Dedifferentiated amniotic fluid mesenchymal stem cell (primary cell): ENCODE data around the gene PPARD.
"Not testable (repeated sequence)": the region's sequence is repeated elsewhere in the genome, so short reads cannot be mapped to it uniquely, and the experiment has no call there.

Experiments
- DNase-seq: peaks from one replicate; pipeline ENCODE4 v3.0.0-alpha.2; 2016; ENCODE audit errors: extremely low spot score

Gene PPARD

DNA sequence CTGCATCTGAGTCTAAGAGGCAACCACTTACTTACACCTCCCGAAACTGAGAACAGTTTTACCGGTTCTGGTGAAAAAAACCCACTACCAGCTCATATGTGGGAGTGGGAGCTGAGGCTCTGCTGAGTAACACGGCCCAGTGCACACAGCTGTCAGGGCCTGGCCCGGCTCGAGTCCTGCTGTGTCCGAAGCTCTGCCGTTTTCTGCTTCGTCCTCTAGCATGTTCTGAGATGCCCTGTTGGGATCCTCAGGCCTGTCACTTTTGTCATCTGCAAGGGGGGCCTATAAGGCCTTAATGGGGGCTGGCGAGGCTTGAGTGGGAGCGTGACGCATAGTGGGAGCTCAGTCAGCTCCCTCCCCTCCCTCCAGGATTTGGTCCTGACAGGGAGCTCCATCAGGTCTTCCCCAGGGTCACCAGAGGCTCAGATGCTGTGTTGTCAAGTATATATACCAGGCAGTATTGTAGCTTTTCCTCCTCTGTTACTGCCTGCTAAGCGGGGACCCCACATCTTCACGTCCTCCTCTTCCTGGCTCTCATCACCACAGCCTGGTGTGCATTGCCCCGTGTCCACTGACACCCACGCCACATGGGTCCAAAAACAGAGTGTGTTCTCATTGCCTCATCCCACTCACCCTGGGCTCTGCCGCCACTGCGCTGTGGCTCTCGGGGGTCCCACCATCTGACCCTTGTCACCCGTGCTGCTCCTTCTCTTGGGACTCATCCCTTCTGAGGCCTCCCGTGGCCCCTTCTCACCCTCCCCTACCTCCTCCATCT lies 64.5 kb downstream of the PPARD start:
- no peak for DNase-seq

DNA sequence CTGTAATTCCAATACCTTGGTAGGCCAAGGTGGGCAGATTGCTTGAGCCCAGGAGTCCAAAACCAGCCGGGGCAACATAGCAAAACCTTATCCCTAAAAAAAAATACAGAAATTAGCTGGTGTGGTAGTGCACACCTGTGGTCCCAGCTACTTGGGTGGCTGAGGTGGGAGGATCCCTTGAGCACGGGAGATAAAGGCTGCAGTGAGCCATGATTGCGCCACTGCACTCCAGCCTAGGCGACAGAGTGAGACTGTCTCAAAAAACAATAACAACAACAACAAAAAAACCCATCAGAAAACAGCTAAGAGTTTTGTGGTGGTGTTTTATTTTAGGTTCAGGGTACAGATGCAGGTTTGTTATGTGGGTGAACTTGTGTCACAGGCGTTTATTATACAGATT lies 66.9 kb downstream of the PPARD start:
- no peak for DNase-seq

GRCh38 chr6:35410131-35410530 lies 67.8 kb downstream of the PPARD start:
- no peak for DNase-seq

DNA sequence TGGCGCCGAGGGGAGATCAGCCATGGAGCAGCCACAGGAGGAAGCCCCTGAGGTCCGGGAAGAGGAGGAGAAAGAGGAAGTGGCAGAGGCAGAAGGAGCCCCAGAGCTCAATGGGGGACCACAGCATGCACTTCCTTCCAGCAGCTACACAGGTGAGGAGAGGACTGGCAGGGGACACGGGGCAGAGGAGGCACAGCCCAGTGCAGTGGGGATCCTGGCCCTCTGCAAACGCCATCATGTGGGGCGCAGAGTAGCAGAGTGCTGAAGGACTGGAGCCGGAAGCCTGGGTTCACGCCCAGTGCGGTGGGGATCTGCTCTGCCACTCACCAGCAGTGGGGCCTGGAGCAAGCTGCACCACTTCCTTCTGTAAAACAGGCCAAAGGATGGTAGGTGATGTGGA lies 68.7 kb downstream of the PPARD start:
- DNase-seq = no peak

DNA sequence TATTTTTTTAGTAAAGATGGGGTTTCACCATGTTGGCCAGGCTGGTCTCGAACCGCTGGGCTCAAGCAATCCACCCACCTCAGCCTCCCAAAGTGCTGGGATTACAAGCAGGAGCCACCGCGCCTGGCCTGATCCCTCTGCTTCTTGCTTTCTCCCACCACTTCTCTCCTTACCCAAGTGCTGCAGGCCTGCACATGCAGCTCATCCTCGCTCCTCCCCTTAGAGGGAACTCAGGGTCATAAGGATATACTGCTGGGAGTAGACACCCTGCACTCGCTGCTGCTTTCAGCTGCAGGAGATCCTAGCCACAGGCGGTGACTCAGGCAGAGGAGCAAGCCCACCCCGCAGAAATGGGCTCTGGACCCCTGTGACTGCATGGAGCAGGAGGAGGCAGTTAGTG lies 69.7 kb downstream of the PPARD start:
- DNase-seq = no peak

- DNase-seq = no peak
Measured at GRCh38 chr6:35413911-35414310, 71.6 kb downstream of the PPARD start.

GRCh38 chr6:35415065-35415891 lies 72.9 kb downstream of the PPARD start:
- DNase-seq = peak; percentile 83

DNA sequence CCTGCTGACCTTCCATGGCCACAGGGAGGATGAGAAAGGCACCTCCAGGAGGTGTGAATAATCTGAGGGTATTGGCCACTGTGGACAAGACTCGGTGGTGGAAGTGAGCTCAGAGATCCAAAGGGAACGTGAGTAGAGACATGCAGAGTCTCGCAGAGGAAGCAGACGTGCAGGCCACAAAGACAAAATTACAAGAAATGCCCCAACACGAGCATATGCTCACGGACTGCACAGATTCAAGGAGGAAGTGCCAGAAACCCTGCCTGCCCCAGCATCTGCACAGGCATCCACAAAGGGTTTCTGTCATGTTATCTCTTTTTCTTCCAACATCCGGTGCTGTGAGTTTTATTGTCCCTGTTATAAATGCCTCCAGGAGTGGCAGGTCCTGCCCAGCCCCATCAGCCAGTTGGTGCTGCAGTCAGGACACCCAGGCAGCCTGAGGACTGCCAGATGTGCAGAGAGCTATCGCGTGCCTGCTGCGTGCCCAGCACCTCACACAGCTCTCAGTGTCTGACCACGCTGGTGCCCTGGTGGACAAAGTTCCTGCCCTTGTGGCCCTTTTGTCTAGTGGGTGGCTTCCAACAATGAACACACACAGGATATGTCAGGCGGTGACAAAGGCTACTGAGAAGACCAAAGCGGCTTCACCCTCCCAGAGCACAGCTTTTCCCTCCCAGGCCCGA lies 75.8 kb downstream of the PPARD start:
- no peak for DNase-seq

DNA sequence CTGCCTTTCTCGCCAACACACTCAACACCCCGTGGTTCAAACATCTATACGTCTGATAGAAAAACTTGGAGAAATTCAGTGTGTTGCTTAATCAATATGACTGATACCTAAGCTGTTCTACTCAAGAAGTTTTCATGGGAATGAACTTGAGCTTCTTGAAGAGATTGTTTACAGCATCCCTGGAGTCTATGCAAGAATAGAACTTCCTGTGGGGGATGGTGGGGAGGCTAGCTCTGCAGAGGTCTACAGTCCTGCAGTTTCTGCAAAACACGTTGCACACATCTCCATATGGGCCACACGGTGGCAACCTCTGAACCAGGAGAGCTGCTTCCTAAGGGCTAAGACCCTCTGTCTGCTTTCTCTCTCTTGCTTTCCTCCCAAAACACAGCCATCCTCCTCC lies 77.1 kb downstream of the PPARD start:
- no peak for DNase-seq

DNA sequence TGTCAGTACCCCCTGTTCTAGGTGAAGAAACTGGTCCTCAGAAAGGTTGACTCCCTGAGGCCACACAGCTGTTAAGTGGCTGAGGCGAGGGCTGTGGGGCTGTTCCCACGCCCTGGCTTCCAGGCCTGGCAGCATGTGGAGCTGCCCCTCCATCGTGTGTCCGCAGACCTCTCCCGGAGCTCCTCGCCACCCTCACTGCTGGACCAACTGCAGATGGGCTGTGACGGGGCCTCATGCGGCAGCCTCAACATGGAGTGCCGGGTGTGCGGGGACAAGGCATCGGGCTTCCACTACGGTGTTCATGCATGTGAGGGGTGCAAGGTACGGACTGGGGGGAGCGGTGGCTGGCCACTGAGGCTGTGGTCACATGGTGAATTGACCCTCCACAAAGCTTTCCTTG lies 77.6 kb downstream of the PPARD start:
- DNase-seq = no peak

DNA sequence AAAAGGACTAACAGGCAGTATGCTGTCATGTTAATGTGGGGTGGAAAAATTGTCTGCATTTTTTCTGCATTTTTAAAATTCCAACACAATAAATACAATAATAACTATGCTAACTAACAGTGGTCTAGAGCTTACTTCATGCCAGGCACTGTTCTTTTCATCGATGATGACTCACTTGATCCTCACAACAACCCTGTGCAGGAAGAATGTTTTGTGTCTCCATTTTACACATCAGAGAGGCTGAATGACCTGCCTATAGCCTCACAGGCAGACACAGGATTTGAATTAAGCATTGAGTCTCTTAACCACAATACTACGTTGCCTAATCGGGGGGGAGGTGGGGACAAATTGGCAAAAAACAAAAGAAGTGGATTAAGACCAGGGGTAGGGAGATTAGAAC lies 82.9 kb downstream of the PPARD start:
- peak; percentile 71 for DNase-seq

DNA sequence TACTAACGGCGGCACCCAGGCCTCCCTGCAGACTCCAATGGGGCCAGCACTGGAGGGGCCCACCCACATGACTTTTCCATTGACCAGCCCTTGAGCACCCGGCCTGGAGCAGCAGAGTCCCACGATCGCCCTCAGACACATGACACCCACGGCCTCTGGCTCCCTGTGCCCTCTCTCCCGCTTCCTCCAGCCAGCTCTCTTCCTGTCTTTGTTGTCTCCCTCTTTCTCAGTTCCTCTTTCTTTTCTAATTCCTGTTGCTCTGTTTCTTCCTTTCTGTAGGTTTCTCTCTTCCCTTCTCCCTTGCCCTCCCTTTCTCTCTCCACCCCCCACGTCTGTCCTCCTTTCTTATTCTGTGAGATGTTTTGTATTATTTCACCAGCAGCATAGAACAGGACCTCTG lies 83.7 kb downstream of the PPARD start:
- DNase-seq = no peak

- no peak for DNase-seq
Measured at GRCh38 chr6:35427435-35427834, 85.1 kb downstream of the PPARD start.

DNA sequence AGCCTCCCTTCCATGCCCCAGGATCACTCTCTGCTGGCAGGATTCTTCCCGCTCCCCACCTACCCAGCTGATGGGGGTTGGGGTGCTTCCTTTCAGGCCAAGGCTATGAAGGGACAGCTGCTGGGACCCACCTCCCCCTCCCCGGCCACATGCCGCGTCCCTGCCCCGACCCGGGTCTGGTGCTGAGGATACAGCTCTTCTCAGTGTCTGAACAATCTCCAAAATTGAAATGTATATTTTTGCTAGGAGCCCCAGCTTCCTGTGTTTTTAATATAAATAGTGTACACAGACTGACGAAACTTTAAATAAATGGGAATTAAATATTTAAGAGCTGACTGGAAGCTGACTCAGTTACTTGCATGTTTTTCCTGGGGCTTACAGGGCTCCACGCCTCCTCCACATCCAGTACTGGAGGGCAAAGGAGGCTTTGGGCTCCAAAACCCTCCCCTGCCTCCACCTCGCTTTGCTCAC lies 85.5 kb downstream of the PPARD start:
- peak; percentile 65 for DNase-seq

- DNase-seq = no peak
Measured at GRCh38 chr6:35428421-35429149, 86.2 kb downstream of the PPARD start.

- DNase-seq = no peak
Measured at GRCh38 chr6:35429463-35429862, 87.1 kb downstream of the PPARD start.

DNA sequence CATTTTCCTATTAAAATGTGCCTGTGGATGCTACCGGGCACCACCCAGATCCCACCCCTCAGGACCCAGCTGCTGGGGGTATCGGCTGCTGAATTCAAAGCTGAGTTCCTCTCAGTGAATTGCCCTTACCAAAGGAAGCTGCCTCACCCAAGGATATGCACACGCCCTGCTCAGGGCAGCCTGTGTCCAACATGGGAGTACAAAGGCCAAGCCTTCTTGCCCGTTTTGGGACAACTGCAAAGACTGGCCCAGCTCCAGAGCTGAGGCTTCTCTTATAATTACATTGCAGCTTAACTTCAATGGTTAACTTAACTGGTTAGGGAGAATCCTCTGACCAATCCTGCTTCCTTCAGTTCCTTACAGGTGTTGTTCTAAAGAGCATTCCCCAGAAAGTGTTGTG lies 89.9 kb downstream of the PPARD start:
- DNase-seq = no peak

DNA sequence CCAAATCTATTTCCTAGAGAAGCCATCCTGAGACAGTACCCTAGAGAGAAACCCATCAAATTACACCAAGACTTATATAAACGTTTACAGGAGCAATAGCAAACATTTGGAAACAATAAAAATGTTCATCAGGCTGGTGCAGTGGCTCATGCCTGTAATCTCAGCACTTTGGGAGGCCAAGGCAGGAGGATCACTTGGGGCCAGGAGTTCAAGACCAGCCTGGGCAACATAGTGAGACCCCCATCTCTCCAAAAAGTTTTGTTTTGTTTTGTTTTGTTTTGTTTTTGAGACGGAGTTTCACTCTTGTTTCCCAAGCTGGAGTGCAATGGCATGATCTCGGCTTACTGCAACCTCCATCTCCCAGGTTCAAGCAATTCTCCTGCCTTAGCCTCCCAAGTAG lies 90.3 kb downstream of the PPARD start:
- DNase-seq = not testable (repeated sequence)

- DNase-seq = no peak
Measured at GRCh38 chr6:35435074-35435837, 92.9 kb downstream of the PPARD start.

- no peak for DNase-seq
Measured at GRCh38 chr6:35436071-35436857, 93.9 kb downstream of the PPARD start.
